Dedifferentiated amniotic fluid mesenchymal stem cell (primary cell): ENCODE data around the gene AKT1.
"Not testable (repeated sequence)": the region's sequence is repeated elsewhere in the genome, so short reads cannot be mapped to it uniquely, and the experiment has no call there.

Source experiments
- DNase-seq: peaks from one replicate; pipeline ENCODE4 v3.0.0-alpha.2; 2016; ENCODE audit errors: extremely low spot score

Gene AKT1

GRCh38 chr14:104739026-104739425 lies 56.5 kb downstream of the AKT1 start:
- DNase-seq: no peak

- no peak for DNase-seq
These were observed 57.1 kb downstream of the AKT1 start for GRCh38 chr14:104738375-104739019.

- peak; percentile 44 for DNase-seq
These were observed 59.5 kb downstream of the AKT1 start for GRCh38 chr14:104735830-104736642.

- DNase-seq: no peak
These were observed 60.4 kb downstream of the AKT1 start for GRCh38 chr14:104734991-104735779.

- DNase-seq: no peak
These were observed 61.0 kb downstream of the AKT1 start for GRCh38 chr14:104734601-104734990.

- no peak for DNase-seq
These were observed 61.4 kb downstream of the AKT1 start for GRCh38 chr14:104734051-104734587.

- DNase-seq: no peak
These were observed 62.4 kb downstream of the AKT1 start for GRCh38 chr14:104732931-104733681.

- no peak for DNase-seq
These were observed 63.2 kb downstream of the AKT1 start for GRCh38 chr14:104732355-104732804.

GRCh38 chr14:104731320-104732294 lies 63.9 kb downstream of the AKT1 start:
- no peak for DNase-seq

- no peak for DNase-seq
These were observed 65.1 kb downstream of the AKT1 start for GRCh38 chr14:104730487-104730886.

- DNase-seq: no peak
These were observed 65.7 kb downstream of the AKT1 start for GRCh38 chr14:104729835-104730181.

GRCh38 chr14:104729176-104729834 lies 66.2 kb downstream of the AKT1 start:
- not testable (repeated sequence) for DNase-seq

- no peak for DNase-seq
These were observed 66.9 kb downstream of the AKT1 start for GRCh38 chr14:104728631-104729030.

- DNase-seq: no peak
These were observed 68.7 kb downstream of the AKT1 start for GRCh38 chr14:104726600-104727451.

- DNase-seq: no peak
These were observed 69.6 kb downstream of the AKT1 start for GRCh38 chr14:104725772-104726548.

- DNase-seq: no peak
These were observed 70.4 kb downstream of the AKT1 start for GRCh38 chr14:104724981-104725771.

GRCh38 chr14:104724407-104724980 lies 71.1 kb downstream of the AKT1 start:
- no peak for DNase-seq
